ENCODE results near the gene PUM2. TPM values are rescaled to one million over a fixed set of nuclear protein-coding genes. Genes with fewer than 3 reads are reported as not detected.

PUM2 gene
- total RNA-seq, 4 donors from 2014 or later: 61.2 to 88.3 (median 74.8) TPM

DNA sequence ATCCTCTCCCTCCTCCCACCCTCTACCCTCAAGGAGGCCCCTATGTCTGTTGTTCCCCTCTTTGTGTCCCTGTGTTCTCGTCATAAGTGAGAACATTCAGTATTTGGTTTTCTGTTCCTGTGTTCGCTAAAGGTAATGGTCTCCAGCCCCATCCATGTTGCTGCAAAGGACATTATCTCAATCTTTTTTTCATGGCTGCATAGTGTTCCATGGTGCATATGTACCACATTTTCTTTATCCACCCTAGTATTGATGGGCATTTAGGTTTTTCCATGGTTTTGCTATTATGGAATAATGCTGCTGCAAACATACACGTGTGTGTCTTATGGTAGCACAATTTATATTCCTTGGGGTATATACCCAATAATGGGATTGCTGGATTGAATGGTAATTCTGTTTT is 33.0 kb downstream of the PUM2 start:
- H3K36me3 ChIP-seq: peaks cover 0 to 55% (median 0%) of the 10 kb centered on the region in 3 donors
- no peak for TF ChIP-seq POLR2A (IDR thresholded peaks at IDR 0.05)
- TF ChIP-seq, protein P1, sequence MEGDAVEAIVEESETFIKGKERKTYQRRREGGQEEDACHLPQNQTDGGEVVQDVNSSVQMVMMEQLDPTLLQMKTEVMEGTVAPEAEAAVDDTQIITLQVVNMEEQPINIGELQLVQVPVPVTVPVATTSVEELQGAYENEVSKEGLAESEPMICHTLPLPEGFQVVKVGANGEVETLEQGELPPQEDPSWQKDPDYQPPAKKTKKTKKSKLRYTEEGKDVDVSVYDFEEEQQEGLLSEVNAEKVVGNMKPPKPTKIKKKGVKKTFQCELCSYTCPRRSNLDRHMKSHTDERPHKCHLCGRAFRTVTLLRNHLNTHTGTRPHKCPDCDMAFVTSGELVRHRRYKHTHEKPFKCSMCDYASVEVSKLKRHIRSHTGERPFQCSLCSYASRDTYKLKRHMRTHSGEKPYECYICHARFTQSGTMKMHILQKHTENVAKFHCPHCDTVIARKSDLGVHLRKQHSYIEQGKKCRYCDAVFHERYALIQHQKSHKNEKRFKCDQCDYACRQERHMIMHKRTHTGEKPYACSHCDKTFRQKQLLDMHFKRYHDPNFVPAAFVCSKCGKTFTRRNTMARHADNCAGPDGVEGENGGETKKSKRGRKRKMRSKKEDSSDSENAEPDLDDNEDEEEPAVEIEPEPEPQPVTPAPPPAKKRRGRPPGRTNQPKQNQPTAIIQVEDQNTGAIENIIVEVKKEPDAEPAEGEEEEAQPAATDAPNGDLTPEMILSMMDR (IDR thresholded peaks at IDR 0.05): no peak

DNA sequence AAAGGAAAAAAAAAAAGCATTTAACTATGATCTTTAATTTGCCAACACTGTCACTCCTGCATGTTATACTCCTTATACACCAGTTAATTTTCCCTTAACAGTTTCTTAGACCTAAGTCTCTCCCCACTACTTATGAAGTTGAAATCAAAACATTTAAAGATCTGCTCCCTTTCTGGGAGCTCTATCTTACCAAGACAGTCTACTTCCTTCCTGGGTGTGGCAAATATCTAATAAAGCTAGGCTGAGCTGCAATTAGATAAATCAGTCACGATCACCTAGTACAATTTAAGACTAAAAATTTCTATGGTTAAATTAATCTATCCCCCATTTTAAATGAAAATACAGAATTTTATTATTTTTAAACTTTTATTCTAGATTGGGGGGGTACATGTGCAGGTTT is 33.4 kb downstream of the PUM2 start:
- Histone ChIP-seq H3K4me1 (no peaks in the 10 kb centered on the region), H3K9me3 (no peaks in the 10 kb centered on the region), H3K36me3 (peaks cover 0 to 55% (median 0%) of the 10 kb centered on the region in 3 donors), H3K4me3 (no peak overlapping the region), H3K27me3 (no peaks in the 10 kb centered on the region), H3K27ac (no peak overlapping the region)
- no peak for TF ChIP-seq POLR2A (IDR thresholded peaks at IDR 0.05)
- TF ChIP-seq, protein P1 (IDR thresholded peaks at IDR 0.05): no peak
- no peak for DNase-seq

More for the DNA sequence above, 33.0 kb downstream of the PUM2 start:
- no peaks in the 10 kb centered on the region for H3K9me3 ChIP-seq
- no peak for DNase-seq
- no peaks in the 10 kb centered on the region for H3K4me1 ChIP-seq
- no peak overlapping the region for H3K27ac ChIP-seq
- H3K4me3 ChIP-seq: no peak overlapping the region
- H3K27me3 ChIP-seq: no peaks in the 10 kb centered on the region

DNA sequence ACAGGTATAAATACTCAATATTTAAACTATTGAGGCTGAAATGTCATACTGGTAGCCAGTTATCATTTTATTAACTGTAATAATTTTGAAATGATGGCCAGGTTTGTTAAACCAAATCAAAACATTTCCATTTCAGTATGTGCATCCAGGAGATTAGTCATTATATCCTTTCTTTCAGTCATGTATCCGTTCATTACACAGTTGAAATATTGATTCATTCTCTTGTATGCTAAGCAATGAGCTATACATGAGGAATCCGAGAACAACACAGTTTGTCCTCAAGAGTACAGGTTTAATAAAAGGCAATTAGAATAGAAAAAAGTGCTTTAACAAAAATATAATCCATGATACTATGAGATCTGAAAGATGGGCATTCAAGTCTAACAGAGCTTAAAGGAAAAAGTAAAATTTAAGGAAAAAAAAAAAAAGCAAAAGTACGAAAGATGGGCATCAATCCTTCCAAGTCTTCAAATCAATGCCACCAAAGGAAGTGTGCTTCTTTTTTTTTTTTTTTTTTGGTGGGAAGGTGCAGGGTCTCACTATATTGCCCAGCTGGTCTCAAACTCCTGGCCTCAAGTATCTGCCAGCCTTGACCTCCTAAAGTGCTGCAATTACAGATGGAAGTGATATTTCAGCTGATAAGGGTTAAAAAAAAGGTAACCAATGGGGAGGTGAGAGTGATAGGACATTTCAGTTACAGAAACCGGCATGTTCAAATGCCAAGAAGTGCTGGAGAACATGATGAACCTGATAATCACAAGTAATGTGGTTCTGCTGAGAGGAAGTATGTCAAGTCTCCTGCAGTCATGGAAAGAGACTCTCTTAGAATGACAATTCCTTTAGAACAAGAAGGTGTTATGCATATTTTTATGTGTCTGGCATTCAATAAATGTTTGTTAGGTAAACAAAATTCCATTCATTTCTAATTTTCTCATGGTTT is 35.8 kb downstream of the PUM2 start:
- no peak for DNase-seq
- no peaks in the 10 kb centered on the region for H3K27me3 ChIP-seq
- no peaks in the 10 kb centered on the region for H3K4me1 ChIP-seq
- H3K9me3 ChIP-seq: no peaks in the 10 kb centered on the region
- peaks cover 0 to 70% (median 0%) of the 10 kb centered on the region in 3 donors for H3K36me3 ChIP-seq
- no peak overlapping the region for H3K27ac ChIP-seq
- H3K4me3 ChIP-seq: no peak overlapping the region
- TF ChIP-seq, protein P1 (IDR thresholded peaks at IDR 0.05): no peak
- no peak for TF ChIP-seq POLR2A (IDR thresholded peaks at IDR 0.05)

DNA sequence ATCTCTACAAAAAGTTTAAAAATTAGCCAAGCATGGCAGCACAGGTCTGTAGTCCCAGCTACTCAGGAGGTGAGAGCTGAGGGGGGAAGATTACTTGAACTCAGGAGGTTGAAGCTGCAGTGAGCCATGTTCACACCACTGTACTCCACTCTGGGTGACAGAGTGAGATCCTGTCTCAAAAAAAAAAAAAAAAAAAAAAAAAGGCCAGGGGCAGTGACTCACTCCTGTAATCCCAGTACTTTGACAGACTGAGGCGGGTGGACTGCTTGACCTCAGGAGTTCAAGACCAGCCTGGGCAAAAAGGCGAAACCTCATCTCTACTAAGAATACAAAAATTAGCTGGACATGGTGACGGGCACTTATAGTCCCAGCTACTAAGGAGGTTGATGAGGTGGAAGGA is 37.0 kb downstream of the PUM2 start:
- Histone ChIP-seq H3K4me3 (no peak overlapping the region), H3K4me1 (no peaks in the 10 kb centered on the region), H3K9me3 (no peaks in the 10 kb centered on the region), H3K36me3 (peaks cover 0 to 73% (median 0%) of the 10 kb centered on the region in 3 donors), H3K27ac (no peak overlapping the region), H3K27me3 (no peaks in the 10 kb centered on the region)
- TF ChIP-seq POLR2A (IDR thresholded peaks at IDR 0.05): no peak
- TF ChIP-seq, protein P1 (IDR thresholded peaks at IDR 0.05): no peak
- no peak for DNase-seq

DNA sequence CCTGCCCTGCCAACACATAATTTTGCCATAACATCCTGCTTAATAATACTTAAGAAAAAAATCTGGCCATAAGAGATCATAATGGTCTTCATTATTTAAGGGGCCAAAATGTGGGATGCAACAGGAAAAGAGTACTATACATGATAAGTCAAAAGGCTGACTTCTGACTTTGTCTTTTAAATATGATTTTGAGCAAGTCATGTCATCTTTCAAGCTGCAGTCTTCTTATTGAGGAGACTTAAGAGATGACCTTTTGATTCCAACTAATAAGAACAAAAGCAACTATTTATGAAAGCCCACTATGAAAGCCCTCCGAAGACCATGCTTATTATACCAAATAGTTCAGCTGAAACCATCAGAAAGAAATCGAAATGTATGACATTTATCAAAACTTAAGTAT is 41.6 kb downstream of the PUM2 start:
- no peaks in the 10 kb centered on the region for H3K9me3 ChIP-seq
- no peaks in the 10 kb centered on the region for H3K27me3 ChIP-seq
- H3K4me1 ChIP-seq: no peaks in the 10 kb centered on the region
- H3K36me3 ChIP-seq: peaks cover 0 to 68% (median 0%) of the 10 kb centered on the region in 3 donors
- H3K4me3 ChIP-seq: no peak overlapping the region
- no peak for TF ChIP-seq POLR2A (IDR thresholded peaks at IDR 0.05)
- TF ChIP-seq, protein P1 (IDR thresholded peaks at IDR 0.05): no peak
- H3K27ac ChIP-seq: no peak overlapping the region
- no peak for DNase-seq
